CD4-positive, alpha-beta T cell treated with Interleukin-10 for 1 hour (primary cell): ENCODE data around the gene TRAPPC2.

Experiments
- DNase-seq: peaks from one replicate; pipeline ENCODE4 v3.0.0-alpha.2; 2020

The TRAPPC2 gene

DNA sequence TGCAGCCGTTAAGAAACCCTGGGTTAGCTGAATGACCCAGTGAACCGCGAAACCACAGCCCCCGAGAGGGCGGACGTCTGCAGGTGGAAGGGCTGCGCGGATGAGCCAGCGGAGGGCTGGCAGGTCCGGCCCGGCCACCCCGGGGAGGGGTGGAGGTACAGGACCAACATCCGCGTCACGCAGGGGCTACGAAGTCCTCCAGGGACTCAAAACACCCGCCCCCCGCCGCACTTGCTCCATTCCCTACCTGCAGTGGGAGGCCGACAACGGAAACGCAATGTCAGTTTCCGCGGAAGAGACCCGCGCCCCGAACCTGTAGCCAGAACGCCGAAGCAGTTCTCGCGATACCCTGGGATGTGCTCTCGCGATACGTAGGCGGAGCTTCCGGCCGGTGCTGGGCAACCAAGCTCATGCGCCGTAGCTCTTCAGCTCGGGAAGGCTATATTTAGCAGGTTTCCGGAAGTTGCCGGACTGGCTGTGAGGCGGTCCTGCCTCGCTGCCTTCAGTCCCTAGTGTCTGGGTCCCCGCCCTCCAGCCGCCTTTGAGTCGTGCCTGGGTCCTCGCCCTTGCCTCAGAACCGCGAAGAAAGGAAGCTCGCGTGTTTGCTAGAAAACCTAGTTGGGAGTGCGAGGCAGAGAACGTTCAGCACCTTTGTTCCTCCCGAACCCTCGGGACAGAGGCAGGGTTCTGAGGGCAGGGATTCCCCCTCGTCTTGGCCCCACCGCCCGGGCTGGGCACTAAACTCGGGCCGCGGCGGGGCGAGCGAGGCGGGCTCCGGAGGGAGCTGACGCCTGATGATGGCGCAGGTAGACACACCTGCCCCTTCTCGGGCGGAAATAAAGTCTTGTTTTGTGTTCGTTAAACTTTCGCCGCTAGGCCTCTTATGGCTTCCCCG lies at the start of gene TRAPPC2, which contains the start of gene OFD1:
Gene TRAPPC2, minus strand, starts transcription at position 343 of the 895 bp plus-strand sequence. CDS start 14,657 bp downstream, outside the sequence.
Gene OFD1, plus strand, starts transcription at position 471 of the 895 bp plus-strand sequence. Its CDS starts 324 bp downstream, at position 795.
- peak; percentile 94 for DNase-seq

GRCh38 chrX:13780868-13781427 lies 46.5 kb upstream of the TRAPPC2 start:
- DNase-seq = no peak

GRCh38 chrX:13778916-13779315 lies 44.5 kb upstream of the TRAPPC2 start:
- DNase-seq = no peak

- no peak for DNase-seq
Measured at GRCh38 chrX:13776387-13776786, 42.0 kb upstream of the TRAPPC2 start.

DNA sequence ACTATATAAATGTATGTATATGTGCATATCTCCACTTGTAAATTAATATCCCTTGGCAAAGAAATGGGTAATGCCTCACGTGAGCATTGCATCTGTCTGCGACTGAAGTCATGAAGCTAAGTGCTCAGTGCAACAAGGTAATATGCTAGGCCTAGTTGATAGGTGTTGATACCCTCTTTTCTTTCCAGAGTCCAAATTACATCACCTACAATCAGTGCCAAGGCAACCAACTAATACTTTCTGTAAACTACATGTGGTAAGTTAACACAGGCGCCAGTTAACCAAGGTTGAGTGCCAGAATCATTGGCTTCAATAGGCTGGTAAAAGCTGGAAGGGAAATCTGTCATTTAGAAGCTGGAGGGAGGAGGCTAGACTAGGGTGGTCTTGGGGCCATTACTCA lies 41.4 kb upstream of the TRAPPC2 start:
- no peak for DNase-seq

GRCh38 chrX:13774696-13775095 lies 40.3 kb upstream of the TRAPPC2 start:
- no peak for DNase-seq

DNA sequence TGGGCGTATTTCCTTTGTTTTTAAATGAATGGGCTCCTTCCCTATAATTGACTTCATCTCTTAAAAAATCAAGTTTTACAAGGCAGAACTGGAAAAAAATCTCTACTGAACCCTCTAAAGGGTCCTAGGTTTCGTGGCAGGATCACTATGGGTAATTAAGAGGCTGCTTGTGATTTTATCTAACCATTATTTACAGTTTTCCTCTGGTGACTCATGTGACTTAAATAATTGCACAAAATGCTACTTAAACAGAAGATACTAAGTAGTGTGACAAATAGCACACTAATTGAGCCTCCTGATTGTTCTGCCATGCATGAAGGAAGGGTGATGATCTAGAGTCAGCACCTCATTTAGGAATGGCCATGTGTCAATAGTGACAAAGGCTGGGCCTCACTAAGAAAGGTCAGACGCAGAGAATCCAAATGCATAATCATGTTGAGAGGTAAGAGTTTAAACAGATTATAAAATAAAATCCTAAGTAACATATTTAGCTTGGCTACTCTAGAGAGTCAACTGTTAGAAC lies 35.7 kb upstream of the TRAPPC2 start:
- no peak for DNase-seq

GRCh38 chrX:13768939-13769338 lies 34.5 kb upstream of the TRAPPC2 start:
- no peak for DNase-seq

- no peak for DNase-seq
Measured at GRCh38 chrX:13764765-13765164, 30.3 kb upstream of the TRAPPC2 start.

DNA sequence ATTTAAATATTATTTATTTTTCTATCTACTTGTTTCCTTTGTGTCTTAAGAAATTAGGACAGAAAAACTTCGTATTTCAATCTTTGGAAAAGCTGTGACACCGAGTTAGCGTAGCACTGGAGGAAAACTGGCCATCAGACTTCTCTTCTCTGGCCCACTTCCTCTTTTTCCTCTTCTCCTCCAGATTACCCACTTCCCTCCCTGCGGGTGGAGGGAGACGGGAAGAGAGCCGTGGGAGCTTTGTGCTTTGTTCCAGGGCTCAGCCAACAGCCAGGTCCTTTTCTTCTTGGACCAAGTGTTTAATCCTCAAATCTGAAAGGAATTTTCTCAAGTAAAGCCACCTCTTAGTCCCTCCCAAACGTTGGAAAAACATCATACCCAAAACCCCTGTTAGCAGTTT lies 29.9 kb upstream of the TRAPPC2 start:
- DNase-seq = no peak

DNA sequence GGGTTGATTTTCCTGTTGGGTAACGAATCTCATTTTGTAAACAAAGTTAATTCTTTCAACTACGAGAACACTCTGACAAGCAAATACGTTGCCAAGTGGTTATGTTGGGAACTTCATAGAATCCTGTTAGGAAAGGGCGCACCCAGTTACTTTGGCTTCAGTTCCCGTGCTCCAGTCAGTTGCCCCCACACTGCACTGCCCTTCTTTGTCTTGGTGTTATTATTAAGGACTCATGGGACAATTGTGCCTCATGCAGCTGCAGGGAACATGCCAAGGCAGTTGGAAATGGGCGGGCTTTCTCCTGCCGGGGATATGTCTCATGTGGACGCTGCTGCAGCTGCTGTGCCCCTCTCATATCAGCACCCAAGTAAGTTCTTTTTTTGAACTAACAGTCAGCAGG lies 29.1 kb upstream of the TRAPPC2 start:
- DNase-seq = no peak

DNA sequence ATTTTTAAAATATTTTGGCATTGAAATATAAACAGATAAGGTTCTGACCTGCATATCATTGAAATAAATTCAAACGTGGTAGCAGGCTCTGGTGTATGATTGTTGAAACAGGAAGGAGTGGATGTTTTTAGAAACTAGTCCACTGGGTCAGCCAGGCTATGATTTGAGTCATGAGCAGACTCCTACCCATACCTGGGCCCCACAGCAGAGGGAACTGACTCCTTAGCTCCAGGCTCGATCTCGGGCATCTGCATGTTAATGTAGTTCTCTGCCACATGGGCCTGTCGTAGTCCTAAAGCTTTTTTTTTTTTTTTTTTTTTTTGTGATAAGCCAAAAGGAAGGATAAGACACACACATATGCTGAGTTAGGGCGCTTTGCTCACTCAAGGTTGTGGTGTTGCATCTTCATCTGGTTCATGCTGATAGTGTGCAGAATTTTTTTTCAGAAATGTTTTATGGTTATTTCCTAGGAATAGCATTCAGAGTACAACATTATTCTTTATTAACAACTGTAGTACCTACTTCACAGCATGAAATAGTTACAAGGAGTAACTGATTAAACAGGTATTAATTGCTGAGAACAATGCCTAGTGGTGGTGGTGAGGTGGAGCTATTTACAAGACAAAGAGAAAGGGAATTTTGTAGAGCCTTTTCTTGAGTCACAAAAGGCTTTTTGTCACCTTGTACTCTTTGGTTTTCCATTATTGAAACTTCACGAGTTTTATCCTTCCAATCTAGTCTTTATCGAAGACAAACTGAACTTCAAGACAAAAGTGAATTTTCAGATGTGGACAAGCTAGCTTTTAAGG lies 27.4 kb upstream of the TRAPPC2 start:
- no peak for DNase-seq

GRCh38 chrX:13760426-13760825 lies 26.0 kb upstream of the TRAPPC2 start:
- no peak for DNase-seq

- no peak for DNase-seq
Measured at GRCh38 chrX:13759152-13759718, 24.8 kb upstream of the TRAPPC2 start.

DNA sequence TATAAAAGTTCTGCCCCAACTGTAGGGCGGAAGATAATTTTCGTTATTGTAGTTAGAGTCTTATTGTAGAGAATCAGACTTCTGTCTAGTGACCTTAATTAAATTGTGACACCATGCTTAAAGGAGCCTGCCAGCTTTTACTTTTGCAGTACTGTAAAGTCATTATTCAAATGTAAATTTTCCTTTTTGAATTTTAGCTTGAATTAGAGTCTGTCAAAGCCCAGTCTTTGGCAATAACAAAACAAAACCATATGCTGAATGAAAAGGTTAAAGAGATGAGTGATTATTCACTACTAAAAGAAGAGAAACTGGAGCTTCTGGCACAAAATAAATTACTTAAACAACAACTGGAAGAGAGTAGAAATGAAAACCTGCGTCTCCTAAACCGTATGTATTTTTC lies 22.0 kb upstream of the TRAPPC2 start:
- DNase-seq = no peak

- peak; percentile 34 for DNase-seq
Measured at GRCh38 chrX:13755254-13755653, 20.8 kb upstream of the TRAPPC2 start.

DNA sequence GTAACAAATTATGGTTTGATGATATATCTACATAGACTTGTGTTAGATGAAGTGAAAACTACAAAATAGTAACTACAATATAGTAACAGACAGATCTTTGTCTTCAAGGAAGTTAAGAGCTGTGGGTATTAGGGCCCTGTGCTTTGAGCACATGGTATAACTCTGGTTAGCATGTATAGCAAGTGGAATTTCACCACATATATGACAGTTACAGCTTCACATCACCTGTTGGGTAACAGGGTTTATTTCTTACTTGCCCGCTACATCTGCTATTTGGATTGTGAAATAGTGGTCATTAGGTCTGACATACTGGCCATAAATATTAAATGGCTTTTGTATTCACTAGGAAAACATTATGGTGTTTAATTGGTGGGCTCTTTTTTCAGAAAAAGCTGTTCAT lies 20.3 kb upstream of the TRAPPC2 start:
- DNase-seq = no peak

- DNase-seq = no peak
Measured at GRCh38 chrX:13752646-13753045, 18.2 kb upstream of the TRAPPC2 start.

GRCh38 chrX:13752141-13752540 lies 17.7 kb upstream of the TRAPPC2 start:
- no peak for DNase-seq

DNA sequence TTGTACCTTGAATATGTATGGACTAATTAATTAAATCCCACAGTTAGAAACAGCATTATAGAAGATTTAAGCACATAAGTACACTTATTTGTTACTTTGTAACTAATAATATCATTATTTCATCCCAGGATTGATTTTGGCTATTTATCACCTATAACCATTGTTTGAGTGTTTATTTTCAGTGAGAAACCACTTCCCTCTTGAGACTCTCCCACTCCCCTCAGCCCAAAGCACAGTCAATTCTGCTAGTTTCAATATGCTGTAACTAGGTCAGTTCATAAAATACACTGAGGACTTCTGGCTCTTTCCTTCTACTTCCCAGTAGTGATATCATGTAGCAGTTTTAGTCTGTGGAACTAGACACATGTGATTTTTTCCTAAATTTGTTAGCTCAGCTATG lies 16.4 kb upstream of the TRAPPC2 start:
- no peak for DNase-seq

- DNase-seq = peak; percentile 63
Measured at GRCh38 chrX:13750204-13750603, 15.8 kb upstream of the TRAPPC2 start.

GRCh38 chrX:13748486-13748885 lies 14.1 kb upstream of the TRAPPC2 start:
- no peak for DNase-seq

DNA sequence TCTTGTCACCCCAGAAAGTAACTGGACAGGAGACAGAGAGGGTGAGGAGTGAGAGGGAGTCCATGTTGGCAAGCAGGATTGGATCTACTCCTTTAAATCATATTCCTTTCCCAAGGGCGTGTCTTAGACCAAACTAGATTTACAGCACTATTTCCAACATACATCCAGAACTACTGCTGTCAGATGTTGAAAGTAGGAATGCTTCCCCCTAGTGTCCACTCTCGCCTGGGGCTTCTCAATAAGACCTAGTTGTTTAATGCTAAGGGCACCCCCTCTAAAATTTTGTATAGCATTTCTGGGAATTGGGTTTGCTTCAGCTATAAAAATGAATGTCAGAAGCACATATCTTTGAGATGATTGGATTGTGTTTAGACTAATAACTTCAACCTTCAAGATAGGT lies 13.4 kb upstream of the TRAPPC2 start:
- DNase-seq = peak; percentile 50
